Stimulated activated CD4-positive, alpha-beta T cell treated with anti-CD3 and anti-CD28 coated beads, Interleukin-4, amount 100 ng/mL, for 4 hours (primary cell): ENCODE data around the gene KIAA1191.
A peak's percentile ranks its signal among the peaks of the same experiment; 100 is the strongest.

Source experiments
- DNase-seq, 2 experiments: peaks; one replicate each; pipeline ENCODE4 v3.0.0-alpha.2; 2020

The KIAA1191 gene

GRCh38 chr5:176389135-176390123, 27.9 kb upstream of the KIAA1191 start:
- DNase-seq = no peak

GRCh38 chr5:176388444-176389134, 27.0 kb upstream of the KIAA1191 start, which contains the start of the genes HIGD2A and NOP16:
Gene HIGD2A (plus strand): TSS chr5:176388751. CDS start chr5:176388820, 69 bp downstream.
Gene NOP16 (minus strand): TSS chr5:176388598. CDS start chr5:176388539, 59 bp downstream.
- DNase-seq = peak; percentile 99

- no peak for DNase-seq
Observed at GRCh38 chr5:176388003-176388443, 26.5 kb upstream of the KIAA1191 start.

GRCh38 chr5:176387384-176387925, 25.9 kb upstream of the KIAA1191 start:
- no peak for DNase-seq

- no peak for DNase-seq
Observed at GRCh38 chr5:176386491-176386890, 24.9 kb upstream of the KIAA1191 start.

- no peak for DNase-seq
Observed at GRCh38 chr5:176384991-176385390, 23.4 kb upstream of the KIAA1191 start.

- DNase-seq = no peak
Observed at GRCh38 chr5:176384366-176384930, 22.9 kb upstream of the KIAA1191 start.

GRCh38 chr5:176383961-176384360, 22.4 kb upstream of the KIAA1191 start:
- DNase-seq = no peak

GRCh38 chr5:176383248-176383905, 21.8 kb upstream of the KIAA1191 start:
- no peak for DNase-seq

GRCh38 chr5:176382721-176383120, 21.2 kb upstream of the KIAA1191 start:
- no peak for DNase-seq

GRCh38 chr5:176381979-176382378, 20.4 kb upstream of the KIAA1191 start:
- no peak for DNase-seq

- no peak for DNase-seq
Observed at GRCh38 chr5:176381423-176381822, 19.9 kb upstream of the KIAA1191 start.

- DNase-seq = no peak
Observed at GRCh38 chr5:176379881-176380280, 18.3 kb upstream of the KIAA1191 start.

GRCh38 chr5:176373100-176373818, 11.7 kb upstream of the KIAA1191 start:
- DNase-seq = no peak

- no peak for DNase-seq
Observed at GRCh38 chr5:176371621-176372539, 10.3 kb upstream of the KIAA1191 start.

- DNase-seq = no peak
Observed at GRCh38 chr5:176369934-176370711, 8.6 kb upstream of the KIAA1191 start.

GRCh38 chr5:176368726-176369125, 7.2 kb upstream of the KIAA1191 start:
- no peak for DNase-seq

GRCh38 chr5:176366232-176366894, 4.8 kb upstream of the KIAA1191 start:
- DNase-seq = no peak
